MM.1S (cell line): Measurements from ENCODE around the gene C19orf38.

Experiments used
- EZH2 ChIP-seq: fragments of 300-600 bp; sonication (generic); optimal IDR thresholded peaks from 2 replicates; pipeline ENCODE3; 2017; ENCODE audit warnings: low read depth, mild to moderate bottlenecking, antibody characterized with exemption, low read length, mixed read lengths
- TF ChIP-seq, protein P1 (sequence below): fragments of 300-600 bp; sonication (generic); IDR thresholded peaks from 2 replicates; pipeline ENCODE4 v1.5.1; 2016; ENCODE audit warnings: antibody characterized with exemption, low read length, mixed read lengths

DNA sequence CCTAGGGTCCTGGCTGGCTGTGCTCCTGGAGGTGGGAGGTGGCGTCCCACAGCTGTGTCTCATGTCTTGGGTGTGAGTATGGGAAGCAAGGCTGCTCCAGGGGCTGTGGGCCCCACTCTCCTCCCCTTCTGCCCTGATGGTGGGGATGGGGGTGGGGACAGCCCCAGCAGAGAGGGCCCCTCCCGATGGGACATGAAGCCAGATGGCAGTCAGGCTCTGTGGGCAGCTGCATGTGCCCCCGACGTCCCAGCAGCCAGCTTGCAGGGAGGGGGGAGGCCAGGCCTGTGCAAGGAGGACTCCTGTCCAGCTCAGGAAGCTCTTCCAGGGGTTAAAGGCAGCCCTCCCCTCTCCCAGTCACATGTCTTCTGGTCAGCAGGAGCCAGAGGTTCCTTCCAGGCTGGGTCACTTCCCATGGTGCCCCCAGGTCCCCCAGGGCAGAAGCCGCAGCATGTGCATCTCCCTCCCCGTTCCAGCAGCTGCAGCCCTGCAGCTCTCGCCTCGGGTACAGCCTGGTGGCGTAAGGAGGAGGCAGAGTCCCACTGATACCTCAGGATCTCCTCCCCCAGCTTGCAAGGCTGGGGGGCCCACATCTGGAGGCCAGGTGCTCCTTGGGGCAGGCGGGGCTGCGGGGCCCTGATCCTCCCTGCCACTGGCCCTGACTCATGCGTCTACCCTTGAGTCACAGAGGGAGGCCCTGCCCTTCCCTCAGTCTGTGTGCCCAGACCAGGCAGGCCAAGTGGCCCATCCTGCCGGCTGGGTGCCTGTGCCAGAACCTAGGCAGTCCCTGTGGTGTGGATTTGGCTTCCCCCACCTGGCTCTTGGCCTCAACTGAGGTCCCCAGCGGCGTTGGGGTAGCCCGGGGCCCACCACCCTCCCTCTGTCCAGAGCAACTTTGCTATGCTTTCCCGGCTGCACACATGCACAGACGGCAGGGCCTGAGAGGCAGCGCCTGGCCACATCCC is 67.2 kb downstream of the C19orf38 start:
- no peak for TF ChIP-seq EZH2
- TF ChIP-seq, protein P1, sequence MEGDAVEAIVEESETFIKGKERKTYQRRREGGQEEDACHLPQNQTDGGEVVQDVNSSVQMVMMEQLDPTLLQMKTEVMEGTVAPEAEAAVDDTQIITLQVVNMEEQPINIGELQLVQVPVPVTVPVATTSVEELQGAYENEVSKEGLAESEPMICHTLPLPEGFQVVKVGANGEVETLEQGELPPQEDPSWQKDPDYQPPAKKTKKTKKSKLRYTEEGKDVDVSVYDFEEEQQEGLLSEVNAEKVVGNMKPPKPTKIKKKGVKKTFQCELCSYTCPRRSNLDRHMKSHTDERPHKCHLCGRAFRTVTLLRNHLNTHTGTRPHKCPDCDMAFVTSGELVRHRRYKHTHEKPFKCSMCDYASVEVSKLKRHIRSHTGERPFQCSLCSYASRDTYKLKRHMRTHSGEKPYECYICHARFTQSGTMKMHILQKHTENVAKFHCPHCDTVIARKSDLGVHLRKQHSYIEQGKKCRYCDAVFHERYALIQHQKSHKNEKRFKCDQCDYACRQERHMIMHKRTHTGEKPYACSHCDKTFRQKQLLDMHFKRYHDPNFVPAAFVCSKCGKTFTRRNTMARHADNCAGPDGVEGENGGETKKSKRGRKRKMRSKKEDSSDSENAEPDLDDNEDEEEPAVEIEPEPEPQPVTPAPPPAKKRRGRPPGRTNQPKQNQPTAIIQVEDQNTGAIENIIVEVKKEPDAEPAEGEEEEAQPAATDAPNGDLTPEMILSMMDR: no peak
